Fibroblast of villous mesenchyme (primary cell): ENCODE measurements around the gene CREBBP. TPM values are rescaled to one million over a fixed set of nuclear protein-coding genes. Genes with fewer than 3 reads are reported as not detected.
A peak's percentile ranks its signal among the peaks of the same experiment; 100 is the strongest.

Experiments used
- DNase-seq: peaks from one replicate; pipeline ENCODE4 v3.0.0-alpha.2; 2010; ENCODE audit warnings: low read depth
- H3K4me3 ChIP-seq: 2 replicates; pipeline ENCODE4 v1.5.1; 2011; ENCODE audit warnings: low read depth, mild to moderate bottlenecking, low read length
- CTCF ChIP-seq: IDR thresholded peaks from 2 replicates; pipeline ENCODE4 v1.5.1; 2012; ENCODE audit warnings: low read depth, mild to moderate bottlenecking, low read length; ENCODE audit not compliant: insufficient read depth
- total RNA-seq: library from RNA; depleted of rRNA; stranded (reverse); fragments of >200 nt; gene quantifications from 2 replicates; pipeline ENCODE4 v1.2.3, GENCODE V29; 2012

Gene CREBBP
- total RNA-seq, 1 donor = 32.0 TPM

- peak overlapping the region; percentile 70 for H3K4me3 ChIP-seq
- DNase-seq = peak; percentile 60
- TF ChIP-seq CTCF = no peak
Measured at GRCh38 chr16:3879887-3880564, 487 bp downstream of the CREBBP start.

GRCh38 chr16:3879258-3879886 is 1.1 kb downstream of the CREBBP start:
- H3K4me3 ChIP-seq = peak overlapping the region; percentile 70
- TF ChIP-seq CTCF = no peak
- peak; percentile 11 for DNase-seq

GRCh38 chr16:3878610-3879009 is 1.9 kb downstream of the CREBBP start:
- peak; percentile 44 for DNase-seq
- peak overlapping the region; percentile 70 for H3K4me3 ChIP-seq
- no peak for TF ChIP-seq CTCF

- peak; percentile 31 for DNase-seq
- TF ChIP-seq CTCF = no peak
- H3K4me3 ChIP-seq = peak overlapping the region; percentile 13
Measured at GRCh38 chr16:3876695-3877094, 3.8 kb downstream of the CREBBP start.

GRCh38 chr16:3876160-3876559 is 4.4 kb downstream of the CREBBP start:
- TF ChIP-seq CTCF = no peak
- no peak for DNase-seq
- H3K4me3 ChIP-seq = no peak overlapping the region

GRCh38 chr16:3874794-3875692 is 5.5 kb downstream of the CREBBP start:
- TF ChIP-seq CTCF = no peak
- H3K4me3 ChIP-seq = no peak overlapping the region
- no peak for DNase-seq
